ENCODE results near the gene C15orf40. TPM values are rescaled to one million over a fixed set of nuclear protein-coding genes. Genes with fewer than 3 reads are reported as not detected.

The C15orf40 gene
- total RNA-seq, 4 donors from 2014 or later, result 9.7 to 31.6 (median 22.4) TPM

GRCh38 chr15:82969353-82969752, 42.1 kb downstream of the C15orf40 start:
- H3K4me3 ChIP-seq (replicated peaks in 1 of 3), result no peak overlapping the region
- DNase-seq, result no peak
- intact Hi-C loops (cut with DNase I), result no loop called here
- no peaks in the 10 kb centered on the region for H3K9me3 ChIP-seq
- TF ChIP-seq, protein P1, sequence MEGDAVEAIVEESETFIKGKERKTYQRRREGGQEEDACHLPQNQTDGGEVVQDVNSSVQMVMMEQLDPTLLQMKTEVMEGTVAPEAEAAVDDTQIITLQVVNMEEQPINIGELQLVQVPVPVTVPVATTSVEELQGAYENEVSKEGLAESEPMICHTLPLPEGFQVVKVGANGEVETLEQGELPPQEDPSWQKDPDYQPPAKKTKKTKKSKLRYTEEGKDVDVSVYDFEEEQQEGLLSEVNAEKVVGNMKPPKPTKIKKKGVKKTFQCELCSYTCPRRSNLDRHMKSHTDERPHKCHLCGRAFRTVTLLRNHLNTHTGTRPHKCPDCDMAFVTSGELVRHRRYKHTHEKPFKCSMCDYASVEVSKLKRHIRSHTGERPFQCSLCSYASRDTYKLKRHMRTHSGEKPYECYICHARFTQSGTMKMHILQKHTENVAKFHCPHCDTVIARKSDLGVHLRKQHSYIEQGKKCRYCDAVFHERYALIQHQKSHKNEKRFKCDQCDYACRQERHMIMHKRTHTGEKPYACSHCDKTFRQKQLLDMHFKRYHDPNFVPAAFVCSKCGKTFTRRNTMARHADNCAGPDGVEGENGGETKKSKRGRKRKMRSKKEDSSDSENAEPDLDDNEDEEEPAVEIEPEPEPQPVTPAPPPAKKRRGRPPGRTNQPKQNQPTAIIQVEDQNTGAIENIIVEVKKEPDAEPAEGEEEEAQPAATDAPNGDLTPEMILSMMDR (IDR thresholded peaks at IDR 0.05), result no peak
- TF ChIP-seq POLR2A (IDR thresholded peaks at IDR 0.05), result no peak
- WGBS, 2 donors, result 82 to 85% methylated on average over 7 of the region's 7 CpGs
- no peaks in the 10 kb centered on the region for H3K27me3 ChIP-seq
- no peaks in the 10 kb centered on the region for H3K4me1 ChIP-seq
- no peak overlapping the region for H3K27ac ChIP-seq
- no peaks in the 10 kb centered on the region for H3K36me3 ChIP-seq

DNA sequence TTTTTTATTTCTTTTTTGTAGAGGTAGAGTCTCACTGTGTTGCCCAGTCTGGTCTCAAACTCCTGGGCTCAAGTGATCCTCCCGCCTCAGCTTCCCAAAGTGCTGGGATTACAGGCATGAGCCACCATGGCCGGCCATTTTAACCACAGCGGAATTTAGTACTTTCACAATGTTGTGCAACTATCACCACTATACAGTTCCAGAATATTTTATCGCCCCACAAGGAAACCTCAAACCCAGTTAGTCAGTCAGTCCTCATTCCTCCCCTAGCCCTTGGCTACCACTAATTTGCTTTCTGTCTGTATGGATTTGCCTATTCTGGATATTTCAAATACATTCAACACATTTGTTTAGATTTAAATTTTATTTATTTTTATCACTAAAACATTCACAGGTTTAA, 43.4 kb downstream of the C15orf40 start:
- TF ChIP-seq, protein P1 (IDR thresholded peaks at IDR 0.05), result no peak
- no peak for TF ChIP-seq POLR2A (IDR thresholded peaks at IDR 0.05)
- H3K27me3 ChIP-seq, result no peaks in the 10 kb centered on the region
- 88 to 89% methylated on average over 4 of the region's 4 CpGs for WGBS, 2 donors
- H3K9me3 ChIP-seq, result no peaks in the 10 kb centered on the region
- H3K4me3 ChIP-seq (replicated peaks in 1 of 3), result no peak overlapping the region
- H3K27ac ChIP-seq, result no peak overlapping the region
- DNase-seq, result no peak
- no peaks in the 10 kb centered on the region for H3K36me3 ChIP-seq
- intact Hi-C loops (cut with DNase I), result no loop called here
- H3K4me1 ChIP-seq, result no peaks in the 10 kb centered on the region

- Histone ChIP-seq H3K27me3 (no peaks in the 10 kb centered on the region), H3K4me1 (no peaks in the 10 kb centered on the region), H3K36me3 (no peaks in the 10 kb centered on the region), H3K9me3 (no peaks in the 10 kb centered on the region), H3K27ac (no peak overlapping the region), H3K4me3 (replicated peaks in 1 of 3) (no peak overlapping the region)
- intact Hi-C loops (cut with DNase I), result no loop called here
- DNase-seq, result no peak
- WGBS, 2 donors, result 85 to 89% methylated on average over 4 of the region's 4 CpGs
- TF ChIP-seq, protein P1 (IDR thresholded peaks at IDR 0.05), result no peak
- TF ChIP-seq POLR2A (IDR thresholded peaks at IDR 0.05), result no peak
Measured at GRCh38 chr15:82966671-82967071, 44.8 kb downstream of the C15orf40 start.

GRCh38 chr15:82964890-82965289, 46.5 kb downstream of the C15orf40 start:
- no peak overlapping the region for H3K4me3 ChIP-seq (replicated peaks in 1 of 3)
- no peak for TF ChIP-seq POLR2A (IDR thresholded peaks at IDR 0.05)
- TF ChIP-seq, protein P1 (IDR thresholded peaks at IDR 0.05), result no peak
- DNase-seq, result no peak
- intact Hi-C loops (cut with DNase I), result no loop called here
- no peaks in the 10 kb centered on the region for H3K9me3 ChIP-seq
- H3K27ac ChIP-seq, result no peak overlapping the region
- H3K36me3 ChIP-seq, result no peaks in the 10 kb centered on the region
- no peaks in the 10 kb centered on the region for H3K4me1 ChIP-seq
- 95 to 97% methylated on average over 5 of the region's 5 CpGs for WGBS, 2 donors
- H3K27me3 ChIP-seq, result no peaks in the 10 kb centered on the region

GRCh38 chr15:82963471-82964341, 47.7 kb downstream of the C15orf40 start:
- no peaks in the 10 kb centered on the region for H3K4me1 ChIP-seq
- no peak overlapping the region for H3K4me3 ChIP-seq (replicated peaks in 1 of 3)
- WGBS, 2 donors, result 85 to 86% methylated on average over 7 of the region's 7 CpGs
- no peak overlapping the region for H3K27ac ChIP-seq
- DNase-seq, result no peak
- TF ChIP-seq POLR2A (IDR thresholded peaks at IDR 0.05), result no peak
- TF ChIP-seq, protein P1 (IDR thresholded peaks at IDR 0.05), result no peak
- intact Hi-C loops (cut with DNase I), result no loop called here
- no peaks in the 10 kb centered on the region for H3K27me3 ChIP-seq
- H3K9me3 ChIP-seq, result no peaks in the 10 kb centered on the region
- no peaks in the 10 kb centered on the region for H3K36me3 ChIP-seq
